Transverse colon (tissue), 4 donors: Measurements from ENCODE around the gene MKLN1. TPM values are rescaled to one million over a fixed set of nuclear protein-coding genes. Genes with fewer than 3 reads are reported as not detected.

Experiments used
- DNase-seq: peaks from one replicate; pipeline ENCODE4 v3.0.0-alpha.2; 2019
- H3K27ac ChIP-seq, 4 donors: fragments of 200-600 bp; sonication (generic); 2 replicates each; pipeline ENCODE4 v1.5.1; 2016 to 2018; ENCODE audit warnings: inconsistent platforms in 4 of 4
- H3K27me3 ChIP-seq: fragments of 200-600 bp; sonication (generic); 2 replicates; pipeline ENCODE4 v1.5.1; 2017; ENCODE audit warnings: inconsistent platforms
- H3K36me3 ChIP-seq, 4 donors: fragments of 200-600 bp; sonication (generic); 2 replicates each; pipeline ENCODE4 v1.5.1; 2017 to 2019; ENCODE audit warnings: inconsistent platforms in 4 of 4
- H3K4me1 ChIP-seq, 4 donors: fragments of 200-600 bp; sonication (generic); 2 replicates each; pipeline ENCODE4 v1.5.1; 2017 to 2020; ENCODE audit warnings: inconsistent platforms in 4 of 4
- H3K4me3 ChIP-seq, 4 donors: fragments of 200-600 bp; sonication (generic); 1 replicate in 1 of 4; 2 replicates in 3 of 4; pipeline versions ENCODE4 v1.5.1 to v1.6.1; 2017 to 2019; ENCODE audit warnings: inconsistent platforms in 4 of 4
- H3K9me3 ChIP-seq, 2 donors: fragments of 200-600 bp; sonication (generic); 2 replicates each; pipeline ENCODE4 v1.5.1; 2017 to 2019; ENCODE audit warnings: inconsistent platforms in 2 of 2
- CTCF ChIP-seq, 5 experiments: fragments of 200-600 bp in 3 of 5; fragments of 450-650 bp in 2 of 5; sonication (generic) in 3 of 5; IDR thresholded peaks; 1 replicate in 2 of 5; 2 replicates in 3 of 5; pipeline ENCODE4 v1.5.1; 2016 to 2017; ENCODE audit warnings: antibody characterized with exemption in 5 of 5, inconsistent platforms in 3 of 5, mild to moderate bottlenecking in 2 of 5, moderate library complexity in 1 of 5
- EP300 ChIP-seq: sonication (generic); formaldehyde crosslinking; IDR thresholded peaks from one replicate; pipeline ENCODE4 v1.6.1; 2017; ENCODE audit warnings: antibody characterized with exemption, low read depth
- POLR2A ChIP-seq: fragments of 450-650 bp; IDR thresholded peaks from one replicate; pipeline ENCODE4 v1.6.1; 2016; ENCODE audit warnings: antibody characterized with exemption, mild to moderate bottlenecking, moderate library complexity
- POLR2AphosphoS5 ChIP-seq, 3 donors: sonication (generic); formaldehyde crosslinking; IDR thresholded peaks; one replicate each; pipeline ENCODE4 v1.6.1; 2016; ENCODE audit warnings: antibody characterized with exemption in 3 of 3
- WGBS, 2 donors: methylation state at CpG; one replicate each; pipeline ENCODE4 v1.1.5; 2018; ENCODE audit warnings: low coverage in 1 of 2; 5-methylcytosine and 5-hydroxymethylcytosine counted together
- in situ Hi-C, 4 donors: fragments of 200-750 bp; cut with MboI; loops; one replicate each; pipeline versions ENCODE4 v1.15.0 to v1.15.1; 2017; ENCODE audit warnings: low sequenced_read_pairs in 3 of 4, low pct_ligation_motif_present in 1 of 4, low pct_unique_long_range_greater_than_20kb in 1 of 4
- intact Hi-C: fragments of 100-400 bp; cut with DNase I; formaldehyde crosslinking; loops from one replicate; pipeline ENCODE4 v1.15.1; 2023; ENCODE audit warnings: low total_unique reads
- total RNA-seq, 4 donors: library from RNA; depleted of rRNA; stranded (reverse); fragments of >200 nt; gene quantifications; one replicate each; pipeline ENCODE4 v1.1.0, GENCODE V29; 2016

The MKLN1 gene
- total RNA-seq: 10 to 100 TPM; 30.7 to 87.0 (median 48.6) TPM

DNA sequence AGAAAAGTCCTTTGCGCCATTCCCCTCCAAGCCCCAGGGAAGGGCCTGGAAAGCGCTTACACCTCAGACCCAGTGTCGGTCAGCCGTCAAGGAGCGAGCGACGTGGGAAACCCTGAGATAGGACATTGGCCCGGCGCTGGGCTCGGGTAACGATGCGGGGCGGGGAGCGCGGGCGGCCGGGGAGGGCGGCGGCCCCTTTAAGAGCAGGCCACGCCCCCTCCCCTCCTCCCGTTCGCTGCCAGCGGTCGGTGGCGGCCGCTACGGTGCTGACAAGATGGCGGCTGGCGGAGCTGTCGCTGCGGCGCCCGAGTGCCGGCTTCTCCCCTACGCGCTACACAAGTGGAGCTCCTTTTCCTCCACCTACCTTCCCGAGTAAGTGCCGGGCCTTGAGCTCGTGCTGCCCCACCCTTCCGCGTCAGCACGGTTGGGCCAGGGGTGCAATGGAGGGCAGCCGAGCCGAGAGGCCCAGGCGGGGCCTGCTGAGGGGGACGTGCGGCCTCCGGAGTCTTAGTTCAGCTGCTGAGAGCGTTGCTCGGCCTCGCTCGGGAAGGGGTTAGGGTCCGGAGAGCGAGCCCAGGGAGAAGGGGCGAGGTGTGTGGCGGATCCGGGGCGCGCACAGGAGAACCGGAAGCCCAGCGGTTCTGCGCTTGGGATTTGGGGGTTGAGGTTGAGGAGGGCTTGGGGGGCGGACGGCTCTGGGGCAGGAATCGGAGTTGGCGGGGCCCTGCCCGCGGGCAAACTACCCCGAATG lies at the start of gene MKLN1:
Gene MKLN1 (plus strand): TSS at position 251 of the 751 bp plus-strand sequence. CDS start 24 bp downstream, at position 275.
- peak; percentile 95 for DNase-seq
- intact Hi-C loops (no loop called here), in situ Hi-C loops (no loop called here)
- Histone ChIP-seq H3K27me3 (no peaks in the 10 kb centered on the region), H3K9me3 (no peaks in the 10 kb centered on the region), H3K27ac (peak within 1 kb of the TSS; percentile 93 to 97 (median 95)), H3K4me3 (peak within 1 kb of the TSS; percentile 54 to 91 (median 74)), H3K4me1 (peaks cover 16 to 50% (median 33%) of the 10 kb centered on the region in 4 donors), H3K36me3 (no peaks in the 10 kb centered on the region)
- TF ChIP-seq EP300: no peak
- TF ChIP-seq POLR2AphosphoS5 (IDR thresholded peaks at IDR 0.05): peak; percentile 87 to 92 (median 89)
- TF ChIP-seq CTCF (IDR thresholded peaks at IDR 0.05): no peak
- peak; percentile 93 for TF ChIP-seq POLR2A
- 1% methylated on average over 38 of the region's 69 CpGs; no CpG with 5 or more reads in 1 of the 2 donors for WGBS, 2 donors

GRCh38 chr7:131279044-131279443 lies 48.6 kb upstream of the MKLN1 start:
- TF ChIP-seq POLR2AphosphoS5 (IDR thresholded peaks at IDR 0.05): no peak
- no peak for TF ChIP-seq POLR2A
- TF ChIP-seq CTCF (IDR thresholded peaks at IDR 0.05): no peak
- no peak for TF ChIP-seq EP300
- 22 to 37% methylated on average over 1 of the region's 1 CpG for WGBS, 2 donors
- in situ Hi-C loops: no loop called here
- H3K4me1 ChIP-seq: no peaks in the 10 kb centered on the region
- no peak overlapping the region for H3K27ac ChIP-seq
- H3K36me3 ChIP-seq: no peaks in the 10 kb centered on the region
- no peak overlapping the region for H3K4me3 ChIP-seq
- DNase-seq: no peak
- no peaks in the 10 kb centered on the region for H3K9me3 ChIP-seq
- intact Hi-C loops: no loop called here
- no peaks in the 10 kb centered on the region for H3K27me3 ChIP-seq

- no peak for DNase-seq
- Histone ChIP-seq H3K9me3 (no peaks in the 10 kb centered on the region), H3K36me3 (no peaks in the 10 kb centered on the region), H3K27ac (no peak overlapping the region), H3K4me1 (no peaks in the 10 kb centered on the region), H3K27me3 (no peaks in the 10 kb centered on the region), H3K4me3 (no peak overlapping the region)
- in situ Hi-C loops: no loop called here
- WGBS, 2 donors: 89 to 93% methylated on average over 5 of the region's 5 CpGs
- TF ChIP-seq CTCF (IDR thresholded peaks at IDR 0.05) (no peak), POLR2A (no peak), EP300 (no peak), POLR2AphosphoS5 (IDR thresholded peaks at IDR 0.05) (no peak)
- intact Hi-C loops: no loop called here
These were observed 46.2 kb upstream of the MKLN1 start for GRCh38 chr7:131281266-131282048.

DNA sequence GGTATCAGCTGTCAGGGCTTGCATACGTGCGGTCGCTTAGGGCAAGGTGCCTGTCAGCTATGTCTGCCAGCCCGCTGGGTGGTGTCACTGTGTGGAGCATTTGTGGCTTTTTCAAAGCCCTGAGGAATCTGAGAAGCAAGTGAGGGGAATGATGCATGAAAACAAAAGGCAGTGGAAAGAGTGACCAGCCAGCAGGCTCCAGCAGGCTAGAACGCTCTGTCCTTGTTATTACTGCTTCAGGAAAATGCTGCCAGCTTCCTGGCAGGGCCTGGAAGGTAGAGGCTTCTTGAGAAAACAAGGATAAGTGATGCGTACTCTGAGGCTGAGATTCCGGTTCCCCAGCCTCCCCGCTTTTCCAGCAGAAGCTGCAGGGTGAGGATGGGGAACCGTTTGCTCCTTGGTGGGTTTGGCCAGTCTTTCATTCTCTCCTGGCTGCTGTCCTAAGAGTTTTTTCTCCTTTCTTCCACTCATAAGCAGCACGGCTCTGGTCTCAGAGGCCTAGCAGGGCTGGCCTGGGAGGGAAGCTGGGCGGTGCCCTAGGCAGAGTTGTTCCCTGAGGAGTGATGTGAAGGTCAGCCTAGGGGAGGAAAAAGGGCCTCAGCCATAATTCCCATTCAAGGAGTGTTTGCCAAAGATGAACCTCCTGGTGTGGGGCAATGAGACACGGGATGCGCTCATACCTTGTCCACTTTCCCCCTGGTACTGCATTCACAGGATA lies 42.8 kb upstream of the MKLN1 start:
- no peak for DNase-seq

More for the DNA sequence above, 42.8 kb upstream of the MKLN1 start:
- in situ Hi-C loops (no loop called here), intact Hi-C loops (no loop called here)
- no peaks in the 10 kb centered on the region for H3K36me3 ChIP-seq
- H3K4me1 ChIP-seq: no peaks in the 10 kb centered on the region
- TF ChIP-seq POLR2A (no peak), CTCF (IDR thresholded peaks at IDR 0.05) (no peak), POLR2AphosphoS5 (IDR thresholded peaks at IDR 0.05) (peak in 1 of 3 donors; percentile 13), EP300 (no peak)
- no peak overlapping the region for H3K4me3 ChIP-seq
- peak overlapping the region; percentile 31 to 67 (median 42) for H3K27ac ChIP-seq
- no peaks in the 10 kb centered on the region for H3K9me3 ChIP-seq
- WGBS, 2 donors: 70 to 71% methylated on average over 5 to 13 of the region's 13 CpGs
- no peaks in the 10 kb centered on the region for H3K27me3 ChIP-seq
